ENCODE data around the gene FNBP1.
"Not testable (repeated sequence)": the region's sequence is repeated elsewhere in the genome, so short reads cannot be mapped to it uniquely, and the experiment has no call there.

The FNBP1 gene

GRCh38 chr9:130020618-130021017 is 22.4 kb downstream of the FNBP1 start:
- DNase-seq: no peak

- no peak for DNase-seq
Measured at GRCh38 chr9:130018265-130018664, 24.7 kb downstream of the FNBP1 start.

GRCh38 chr9:130017510-130017909 is 25.5 kb downstream of the FNBP1 start:
- DNase-seq: not testable (repeated sequence)

GRCh38 chr9:130017076-130017475 is 25.9 kb downstream of the FNBP1 start:
- no peak for DNase-seq

- no peak for DNase-seq
Measured at GRCh38 chr9:130015353-130016019, 27.5 kb downstream of the FNBP1 start.

- DNase-seq: no peak
Measured at GRCh38 chr9:130013326-130013725, 29.7 kb downstream of the FNBP1 start.

GRCh38 chr9:130010151-130010988 is 32.6 kb downstream of the FNBP1 start:
- DNase-seq: no peak

GRCh38 chr9:130009546-130009945 is 33.4 kb downstream of the FNBP1 start:
- DNase-seq: not testable (repeated sequence)

- no peak for DNase-seq
Measured at GRCh38 chr9:130008538-130008937, 34.5 kb downstream of the FNBP1 start.

GRCh38 chr9:130006952-130007351 is 36.0 kb downstream of the FNBP1 start:
- DNase-seq: not testable (repeated sequence)

GRCh38 chr9:130003943-130004552 is 38.9 kb downstream of the FNBP1 start:
- DNase-seq: no peak

GRCh38 chr9:130002320-130002719 is 40.7 kb downstream of the FNBP1 start:
- DNase-seq: no peak

GRCh38 chr9:130001190-130001589 is 41.8 kb downstream of the FNBP1 start:
- no peak for DNase-seq

- no peak for DNase-seq
Measured at GRCh38 chr9:129999141-129999510, 43.9 kb downstream of the FNBP1 start.

- no peak for DNase-seq
Measured at GRCh38 chr9:129998491-129999140, 44.4 kb downstream of the FNBP1 start.

GRCh38 chr9:129997706-129998105 is 45.3 kb downstream of the FNBP1 start:
- DNase-seq: not testable (repeated sequence)

GRCh38 chr9:129996161-129996830 is 46.7 kb downstream of the FNBP1 start:
- DNase-seq: no peak

GRCh38 chr9:129995409-129996160 is 47.4 kb downstream of the FNBP1 start:
- DNase-seq: no peak

- no peak for DNase-seq
Measured at GRCh38 chr9:129994882-129995281, 48.1 kb downstream of the FNBP1 start.

- not testable (repeated sequence) for DNase-seq
Measured at GRCh38 chr9:129991139-129991538, 51.9 kb downstream of the FNBP1 start.

- DNase-seq: no peak
Measured at GRCh38 chr9:129990269-129991010, 52.5 kb downstream of the FNBP1 start.
